HG03196 (cell line): ENCODE measurements around the gene PRIM1.
"Not testable (repeated sequence)": the region's sequence is repeated elsewhere in the genome, so short reads cannot be mapped to it uniquely, and the experiment has no call there.

Source experiments
- ATAC-seq: cut with Tn5 transposase; IDR thresholded peaks from one replicate; pipeline ENCODE4 v1.9.1; 2021; ENCODE audit not compliant: unreplicated experiment

Gene PRIM1

GRCh38 chr12:56718636-56719035 lies 33.5 kb downstream of the PRIM1 start:
- ATAC-seq: no peak

DNA sequence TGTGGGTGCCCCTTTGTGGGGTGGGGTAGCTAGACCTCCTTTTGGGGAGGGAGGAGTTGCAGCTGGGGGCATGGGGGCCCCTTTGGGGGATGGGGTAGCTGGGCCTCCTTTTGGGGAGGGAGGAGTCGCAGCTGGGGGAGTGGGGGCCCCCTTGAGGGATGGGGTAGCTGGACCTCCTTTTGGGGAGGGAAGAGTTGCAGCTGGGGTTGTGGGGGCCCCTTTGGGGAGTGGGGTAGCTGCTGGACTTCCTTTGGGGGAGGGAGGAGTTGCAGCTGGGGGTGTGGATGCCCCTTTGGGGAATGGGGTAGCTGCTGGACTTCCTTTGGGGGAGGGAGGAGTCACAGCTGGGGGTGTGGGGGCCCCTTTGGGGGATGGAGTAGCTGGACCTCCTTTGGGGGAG lies 34.0 kb downstream of the PRIM1 start:
- ATAC-seq: no peak

GRCh38 chr12:56716933-56717880 lies 34.9 kb downstream of the PRIM1 start:
- ATAC-seq: no peak

DNA sequence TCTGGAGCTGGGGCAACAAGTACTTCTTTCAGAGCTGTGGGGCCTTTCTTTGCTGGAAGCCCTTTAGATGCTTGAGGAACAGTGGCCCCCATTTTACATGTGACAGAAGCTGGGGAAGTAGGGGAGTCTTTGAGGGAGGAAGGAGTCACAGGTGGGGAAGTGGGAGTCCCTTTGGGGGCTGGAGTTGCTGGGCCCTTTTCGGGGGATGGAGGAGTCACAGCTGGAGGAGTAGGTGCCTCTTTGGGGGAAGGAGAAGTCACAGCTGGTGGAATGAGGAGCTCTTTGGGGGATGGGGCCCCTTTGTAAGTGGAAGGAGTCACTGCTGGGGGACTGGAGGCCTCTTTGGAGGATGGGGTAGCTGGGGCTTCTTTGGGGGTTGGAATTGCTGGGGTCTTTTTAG lies 35.7 kb downstream of the PRIM1 start:
- ATAC-seq: no peak

- ATAC-seq: no peak
Observed at GRCh38 chr12:56715798-56716197, 36.3 kb downstream of the PRIM1 start.

- ATAC-seq: no peak
Observed at GRCh38 chr12:56714431-56714929, 37.6 kb downstream of the PRIM1 start.

- no peak for ATAC-seq
Observed at GRCh38 chr12:56713345-56713744, 38.8 kb downstream of the PRIM1 start.

- ATAC-seq: no peak
Observed at GRCh38 chr12:56709759-56710376, 42.3 kb downstream of the PRIM1 start.

DNA sequence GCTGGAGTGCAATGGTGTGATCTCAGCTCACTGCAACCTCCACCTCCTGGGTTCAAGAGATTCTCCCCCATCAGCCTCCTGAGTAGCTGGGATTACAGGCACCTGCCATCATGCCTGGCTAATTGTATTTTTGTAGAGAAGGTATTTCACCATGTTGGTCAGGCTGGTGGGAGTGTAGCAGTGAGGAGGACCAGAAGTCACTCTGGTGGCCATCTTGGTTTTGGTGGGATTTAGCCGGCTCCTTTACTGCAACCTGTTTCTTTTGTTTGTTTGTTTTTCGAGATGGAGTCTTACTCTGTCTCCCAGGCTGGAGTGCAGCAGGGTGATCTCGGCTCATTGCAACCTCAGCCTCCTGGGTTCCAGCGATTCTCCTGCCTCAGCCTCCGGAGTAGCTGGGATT lies 47.6 kb downstream of the PRIM1 start:
- not testable (repeated sequence) for ATAC-seq

- ATAC-seq: no peak
Observed at GRCh38 chr12:56699020-56699661, 53.0 kb downstream of the PRIM1 start.

DNA sequence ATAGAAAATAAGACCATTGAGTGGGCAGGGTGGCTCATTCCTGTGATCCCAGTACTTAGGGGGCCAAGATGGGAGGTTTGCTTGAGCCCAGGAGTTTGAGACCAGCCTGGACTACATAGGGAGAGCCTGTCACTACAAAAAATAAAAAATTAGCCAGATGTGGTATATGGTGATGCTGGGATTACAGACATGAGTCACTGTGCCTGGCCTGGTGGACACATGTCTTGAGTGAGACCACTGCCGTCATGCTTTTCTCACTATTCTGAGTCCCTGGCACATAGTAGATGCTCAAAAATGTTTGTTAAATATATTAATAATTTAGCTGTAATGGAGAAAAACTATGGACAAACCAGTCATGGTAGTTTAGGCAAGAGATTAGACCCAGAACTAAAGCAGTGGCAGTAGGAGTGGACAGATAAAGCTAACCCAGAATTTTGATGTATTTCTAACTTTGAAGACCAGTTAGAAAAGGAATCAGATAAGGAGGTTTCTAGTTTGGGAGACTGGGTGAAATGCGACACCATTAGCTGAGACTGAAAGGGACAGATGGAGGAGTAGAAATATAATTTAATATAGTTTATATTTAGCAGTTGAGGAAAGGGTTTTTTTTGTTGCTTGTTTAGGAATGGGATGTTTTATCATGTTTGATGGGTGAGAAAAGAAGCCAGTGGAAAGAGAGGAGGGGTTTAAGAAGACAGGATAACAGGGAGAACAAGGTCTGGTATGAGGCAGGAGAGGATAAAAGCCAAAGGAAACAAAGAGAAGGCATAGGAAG lies 56.6 kb downstream of the PRIM1 start:
- no peak for ATAC-seq

DNA sequence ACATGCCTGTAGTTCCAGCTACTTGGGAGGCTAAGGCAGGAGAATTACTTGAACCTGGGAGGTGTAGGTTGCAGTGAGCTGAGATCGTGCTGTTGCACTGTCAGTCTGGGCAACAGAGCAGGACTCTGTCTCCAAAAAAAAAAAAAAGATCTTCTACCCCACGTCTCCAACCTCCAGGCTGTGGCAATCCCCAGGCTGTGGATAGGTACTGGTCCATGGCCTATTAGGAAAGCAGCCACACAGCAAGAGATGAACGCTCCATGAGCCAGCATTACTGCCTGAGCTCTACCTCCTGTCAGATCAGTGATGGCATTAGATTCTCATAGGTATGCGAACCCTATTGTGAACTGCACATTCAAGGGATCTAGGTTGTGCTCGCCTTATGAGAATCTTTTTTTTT lies 58.0 kb downstream of the PRIM1 start:
- no peak for ATAC-seq

- no peak for ATAC-seq
Observed at GRCh38 chr12:56688846-56689109, 63.3 kb downstream of the PRIM1 start.

GRCh38 chr12:56688129-56688845 lies 63.8 kb downstream of the PRIM1 start, which contains the start of gene PTGES3:
Gene PTGES3, minus strand, starts transcription at chr12:56688284. Its CDS starts 285 bp downstream, at chr12:56687999.
- peak; percentile 70 for ATAC-seq

GRCh38 chr12:56687223-56688128 lies 64.6 kb downstream of the PRIM1 start:
- ATAC-seq: peak; percentile 26

- no peak for ATAC-seq
Observed at GRCh38 chr12:56684745-56685359, 67.3 kb downstream of the PRIM1 start.

- ATAC-seq: no peak
Observed at GRCh38 chr12:56682323-56682722, 69.8 kb downstream of the PRIM1 start.
